Occipital lobe (tissue), 2 donors: ENCODE results near the gene TTC31. TPM values are rescaled to one million over a fixed set of nuclear protein-coding genes. Genes with fewer than 3 reads are reported as not detected.
A peak's percentile ranks its signal among the peaks of the same experiment; 100 is the strongest.
"Not testable (repeated sequence)": the region's sequence is repeated elsewhere in the genome, so short reads cannot be mapped to it uniquely, and the experiment has no call there.

Experiments used
- DNase-seq: peaks from one replicate; lab custom pipeline; 2025; lab: John Stamatoyannopoulos, UW
- total RNA-seq: library from RNA; depleted of rRNA; stranded (reverse); fragments of >200 nt; gene quantifications from one replicate; pipeline ENCODE4 v1.2.3, GENCODE V29; 2014

TTC31 gene
- 5.9 TPM for total RNA-seq

GRCh38 chr2:74482801-74483674 is at the start of gene TTC31, which contains the start of gene CCDC142:
TSS of gene TTC31 (plus strand) at chr2:74483081. CDS start at chr2:74483096, 15 bp downstream.
TSS of gene CCDC142 (minus strand) at chr2:74482998. CDS start at chr2:74482837, 161 bp downstream.
- DNase-seq: peak; percentile 92

GRCh38 chr2:74436111-74436805 is 46.6 kb upstream of the TTC31 start:
- DNase-seq: no peak

- DNase-seq: no peak
Measured at GRCh38 chr2:74436848-74437695, 45.8 kb upstream of the TTC31 start.

DNA sequence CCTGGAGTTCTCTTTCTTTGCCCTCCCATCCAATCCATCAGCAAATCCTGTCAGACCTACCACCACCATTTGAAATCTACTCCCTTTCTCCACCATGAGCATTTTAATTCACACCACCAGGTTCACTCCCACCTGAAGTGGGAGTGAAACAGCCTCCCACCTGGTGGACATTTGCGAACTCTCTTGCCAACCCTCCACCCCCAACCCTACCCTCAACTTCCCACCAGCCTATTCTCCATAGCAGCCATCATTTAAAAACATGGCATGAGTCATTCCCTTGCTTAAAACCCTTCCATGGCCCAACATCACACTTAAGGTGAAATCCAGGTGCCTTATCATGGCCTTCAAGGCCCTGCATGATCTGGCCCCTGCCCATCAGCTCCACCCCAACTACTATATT is 44.6 kb upstream of the TTC31 start:
- no peak for DNase-seq

GRCh38 chr2:74439373-74439772 is 43.5 kb upstream of the TTC31 start:
- no peak for DNase-seq

DNA sequence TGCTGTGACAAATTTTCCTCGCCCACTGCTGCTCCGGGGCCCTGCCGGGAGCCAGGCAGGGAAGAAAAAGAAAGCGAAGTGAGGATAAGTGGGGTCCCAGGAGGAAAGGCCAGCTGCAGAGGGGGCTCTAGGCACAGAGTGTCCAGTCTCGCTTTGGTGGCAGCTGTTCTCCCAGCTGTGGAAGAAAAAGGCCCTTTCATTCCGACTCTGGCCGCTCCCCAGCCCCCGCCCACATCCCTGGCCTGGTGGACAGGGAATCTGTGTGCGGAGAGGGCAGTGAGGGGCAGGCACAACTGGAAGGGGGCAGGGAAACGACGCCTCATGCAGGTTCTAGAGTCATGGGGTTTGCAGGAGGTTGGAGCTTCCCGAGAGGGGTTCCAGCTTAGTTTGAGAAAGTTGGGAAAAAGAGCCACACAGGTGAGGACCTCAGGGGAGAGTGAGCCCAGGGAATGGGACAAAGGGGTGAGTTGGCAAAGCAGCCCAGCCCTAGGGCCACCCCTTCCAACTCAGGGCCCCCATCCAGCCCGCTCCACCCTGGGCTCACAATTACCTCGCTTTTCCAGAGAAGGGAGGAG is 43.0 kb upstream of the TTC31 start:
- DNase-seq: peak; percentile 83

- peak; percentile 88 for DNase-seq
Measured at GRCh38 chr2:74440378-74441169, 42.3 kb upstream of the TTC31 start.

DNA sequence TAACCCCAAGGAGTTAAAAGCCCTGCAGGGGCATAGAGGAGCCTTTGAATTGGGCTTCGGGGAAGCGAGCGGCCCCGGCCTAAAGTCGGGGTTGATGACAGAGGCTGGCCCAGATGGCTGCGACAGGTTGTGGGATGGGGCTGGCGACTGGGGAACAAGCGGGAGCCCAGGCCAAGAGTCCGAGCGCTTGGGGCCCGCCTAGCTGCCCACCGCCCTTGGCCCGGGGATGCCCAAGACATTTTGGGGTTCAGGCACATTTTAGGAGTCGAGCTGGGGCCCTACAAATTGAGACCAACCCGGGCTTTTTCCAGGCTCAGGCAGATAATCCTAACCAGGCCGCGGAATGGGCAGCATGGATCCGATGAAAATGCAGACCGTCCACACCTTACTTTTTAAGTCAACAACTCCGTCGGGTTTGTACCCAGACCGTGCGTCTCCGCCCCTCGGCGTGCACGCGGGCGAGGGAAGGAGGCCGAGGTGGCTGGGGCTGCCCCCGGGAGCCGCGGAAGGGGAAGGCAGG is 41.7 kb upstream of the TTC31 start:
- no peak for DNase-seq

GRCh38 chr2:74441690-74442482 is 41.0 kb upstream of the TTC31 start, which contains the start of gene RTKN:
TSS of gene RTKN (minus strand) at chr2:74441937. CDS start at chr2:74441816, 121 bp downstream.
- no peak for DNase-seq

DNA sequence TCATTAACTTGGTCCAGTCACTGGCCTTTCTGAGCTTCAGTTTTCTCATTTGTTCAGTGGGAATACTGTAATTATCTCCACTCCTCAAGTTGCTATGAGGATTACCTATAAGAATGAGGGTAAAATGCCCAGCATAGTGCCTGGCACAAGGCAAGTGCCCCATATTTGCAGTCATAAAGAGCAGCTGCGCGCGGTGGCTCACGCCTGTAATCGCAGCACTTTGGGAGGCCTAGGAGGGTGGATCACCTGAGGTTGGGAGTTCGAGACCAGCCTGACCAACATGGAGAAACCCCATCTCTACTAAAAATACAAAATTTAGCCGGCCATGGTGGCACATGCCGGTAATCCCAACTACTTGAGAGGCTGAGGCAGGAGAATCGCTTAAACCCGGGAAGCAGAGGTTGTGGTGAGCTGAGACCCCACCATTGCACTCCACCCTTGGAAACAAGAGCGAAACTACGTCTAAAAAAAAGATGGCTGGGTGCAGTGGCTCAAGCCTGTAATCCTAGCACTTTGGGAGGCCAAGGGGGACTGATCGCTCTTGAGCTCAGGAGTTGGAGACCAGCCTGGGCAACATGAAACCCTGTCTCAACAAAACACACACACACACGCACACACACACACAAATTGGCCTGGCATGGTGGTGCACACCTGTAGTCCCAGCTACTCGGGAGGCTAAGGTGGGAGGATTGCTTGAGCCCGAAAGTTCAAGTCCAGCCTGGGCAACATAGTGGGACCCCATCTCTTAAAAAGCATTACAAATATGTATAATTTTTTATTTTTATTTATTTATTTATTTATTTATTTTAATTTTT is 40.2 kb upstream of the TTC31 start:
- DNase-seq: not testable (repeated sequence)

GRCh38 chr2:74444498-74445318 is 38.2 kb upstream of the TTC31 start:
- no peak for DNase-seq

DNA sequence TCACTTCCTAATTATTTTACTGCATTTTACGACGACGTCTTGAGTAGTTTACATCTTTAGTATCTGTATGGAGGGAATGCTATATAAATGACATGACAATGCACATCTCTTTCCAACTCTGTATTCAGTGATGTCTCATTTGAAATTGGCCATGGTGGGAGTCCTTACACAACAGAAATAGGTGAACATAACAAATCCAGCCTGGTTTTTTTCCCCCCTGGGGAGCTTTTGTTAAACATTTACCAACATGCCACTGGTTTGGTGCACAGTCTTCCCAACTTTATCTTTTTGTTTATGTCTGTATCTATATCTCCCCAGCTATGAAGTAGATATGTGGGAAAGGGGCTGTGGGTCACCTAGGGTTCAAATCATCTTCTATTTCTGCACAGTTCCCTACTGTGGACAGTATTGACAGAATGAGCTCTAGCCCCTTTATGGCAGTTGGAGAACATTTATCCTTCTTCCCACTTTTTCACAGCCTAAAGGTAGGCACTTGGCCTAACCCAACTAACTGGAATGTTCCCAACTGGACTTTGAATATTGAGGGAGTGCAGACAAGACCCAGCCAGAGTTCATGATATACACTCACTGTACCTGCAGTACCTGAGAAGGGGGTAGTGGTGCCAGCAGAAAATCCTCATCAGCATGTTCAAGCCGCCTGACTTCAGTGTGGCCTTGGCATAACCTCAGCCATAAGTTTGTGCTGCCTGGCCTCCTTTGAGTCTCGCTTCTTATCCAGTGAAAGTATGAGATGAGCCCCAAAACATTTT is 35.5 kb upstream of the TTC31 start:
- no peak for DNase-seq

DNA sequence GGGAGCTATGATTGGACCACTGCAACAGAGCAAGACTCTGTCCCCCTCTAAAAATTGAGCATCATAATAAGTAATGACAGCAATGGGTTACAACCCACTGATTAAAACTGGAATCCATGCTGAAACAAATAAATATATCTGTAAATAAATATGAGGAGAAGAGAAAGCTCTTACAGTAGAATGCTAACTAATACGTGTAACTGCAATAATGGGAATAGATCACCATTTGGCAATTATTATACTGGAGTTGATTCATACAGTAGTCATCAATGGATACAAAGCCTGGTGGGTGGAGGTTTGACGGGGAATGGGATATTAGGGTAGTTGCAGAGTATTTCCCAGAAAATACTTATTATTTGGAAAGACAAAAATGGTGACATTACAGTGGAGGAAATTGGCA is 34.1 kb upstream of the TTC31 start:
- DNase-seq: no peak

DNA sequence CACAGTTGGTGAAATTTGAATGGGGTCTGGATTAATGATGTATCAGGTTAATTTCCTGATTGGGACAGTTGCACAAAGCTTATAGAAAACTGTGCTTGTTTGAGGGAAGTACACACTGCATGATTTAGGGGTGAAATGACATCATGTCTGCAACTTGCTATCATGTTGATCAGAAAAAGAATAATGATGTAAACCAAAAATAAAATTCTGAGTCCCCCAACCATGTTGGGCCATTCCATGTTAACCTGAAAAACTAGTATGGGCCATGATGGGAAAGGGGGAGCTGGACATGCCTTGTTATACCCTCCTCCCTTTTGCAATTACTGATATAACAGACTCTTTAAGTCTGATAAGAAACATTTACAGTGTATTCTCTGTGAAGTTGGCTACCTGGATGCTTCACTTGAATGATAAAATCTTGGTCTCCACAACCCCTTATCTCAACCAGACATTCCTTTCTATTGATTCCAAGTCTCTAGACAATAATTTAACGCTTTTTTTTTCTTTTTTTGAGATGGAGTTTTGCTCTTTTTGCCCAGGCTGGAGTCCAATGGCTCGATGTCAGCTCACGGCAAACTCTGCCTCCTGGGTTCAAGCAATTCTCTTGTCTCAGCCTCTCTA is 32.2 kb upstream of the TTC31 start:
- no peak for DNase-seq

- peak; percentile 95 for DNase-seq
Measured at GRCh38 chr2:74454654-74455511, 28.0 kb upstream of the TTC31 start, which contains the start of gene INO80B. TSS of gene INO80B (plus strand) at chr2:74455087. CDS start at chr2:74455117, 30 bp downstream.
